Measurements from ENCODE around the gene AOC3. TPM values are rescaled to one million over a fixed set of nuclear protein-coding genes. Genes with fewer than 3 reads are reported as not detected.

The AOC3 gene
- total and polyA plus RNA-seq, 2 of the 13 experiments (the other 11 are each of a cell fraction or from before 2014, with no cell fraction given), result 8.7 to 51.7 TPM

DNA sequence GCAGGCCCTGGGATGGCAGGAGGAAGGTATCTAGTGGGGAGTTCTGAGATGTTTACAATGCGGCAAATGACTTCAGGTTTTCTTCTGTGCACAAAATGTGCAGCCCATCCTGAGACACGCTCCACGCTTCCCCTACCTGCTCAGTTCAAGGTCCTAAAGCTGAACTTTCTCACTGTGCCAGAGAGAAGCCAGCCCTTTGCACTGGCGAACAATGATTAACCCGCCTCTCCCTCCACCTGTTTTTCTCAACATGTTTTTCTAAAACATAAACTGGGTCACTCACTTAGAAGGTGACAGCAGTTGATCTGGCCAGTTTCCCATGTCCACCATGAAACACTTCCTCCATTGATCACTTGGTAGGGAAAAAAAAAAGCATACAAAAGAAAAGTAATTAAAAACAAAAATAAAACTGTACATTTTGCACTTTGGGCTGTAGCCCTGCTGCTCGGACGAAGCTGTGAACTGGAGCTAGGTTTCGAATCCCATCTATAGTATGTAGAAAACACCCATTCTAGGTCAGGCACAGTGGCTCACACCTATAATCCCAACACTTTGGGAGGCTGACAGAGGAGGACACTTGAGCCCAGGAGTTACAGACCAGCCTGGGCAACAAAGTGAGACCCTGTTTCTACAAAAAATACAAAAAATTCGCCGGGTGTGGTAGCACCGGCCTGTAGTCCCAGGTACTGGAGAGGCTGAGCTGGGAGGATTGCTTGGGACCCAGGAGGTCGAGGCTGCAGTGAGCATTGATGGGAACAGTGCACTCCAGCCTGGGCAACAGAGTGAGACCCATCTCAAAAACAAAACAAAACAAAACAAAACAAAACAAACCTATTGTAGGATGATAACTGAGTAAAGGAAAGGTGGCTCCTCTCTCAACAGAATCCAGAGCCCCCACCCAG, 43.5 kb downstream of the AOC3 start:
- peak overlapping the region; percentile 64 for H3K9ac ChIP-seq (ENCODE audit: insufficient read depth, low read depth, low read length)
- H3K27me3 ChIP-seq (ENCODE audit: control insufficient read depth in 1 of 2, insufficient read depth in 2 of 2, low read length in 2 of 2), result no peaks in the 10 kb centered on the region
- no peaks in the 10 kb centered on the region for H3K9me3 ChIP-seq (ENCODE audit: low read length)
- H4K20me1 ChIP-seq (ENCODE audit: insufficient read depth, low read length), result no peaks in the 10 kb centered on the region
- peaks cover 95% of the 10 kb centered on the region for H3K4me1 ChIP-seq (ENCODE audit: insufficient read depth, low read length)
- peak; percentile 93 for FAIRE-seq
- H3K4me3 ChIP-seq (replicated peaks in 1 of 3; ENCODE audit: insufficient read depth in 1 of 3, low read depth in 2 of 3, low read length in 3 of 3), result peak overlapping the region; percentile 9 to 57 (median 22); a peak in 5 of 6 replicates
- H2AFZ ChIP-seq (ENCODE audit: low read length), result no peak overlapping the region
- H3K4me2 ChIP-seq (ENCODE audit: low read depth, low read length), result peak overlapping the region; percentile 84
- no peaks in the 10 kb centered on the region for H3K79me2 ChIP-seq (ENCODE audit: insufficient read depth, low read length)
- ChIA-PET CTCF (ENCODE audit: low intra/inter-chr PET ratio, low total read pairs) (no interaction called here), POLR2A (interaction anchor here (0.9 to 3.6 kb wide), 19 partner anchors 8 to 473 kb away, joined by 3 to 32 read pairs (median 4); partner anchors contain the start of genes BECN1, PSMC3IP and RPL27)
- peak; percentile 79 for DNase-seq (ENCODE audit: low spot score)
- ATAC-seq, result peak; percentile 80
- H3K36me3 ChIP-seq (replicated peaks in 1 of 2; ENCODE audit: control insufficient read depth in 1 of 2, insufficient read depth in 2 of 2, low read length in 2 of 2), result no peaks in the 10 kb centered on the region
- in situ Hi-C loops (cut with HindIII; ENCODE audit: extremely low pct_ligation_motif_present, low pct_unique_long_range_greater_than_20kb), result no loop called here
- intact Hi-C loops (cut with micrococcal nuclease; ENCODE audit: unreplicated experiment), result no loop called here
- WGBS (ENCODE audit: low lambda C conversion rate), result 3% methylated on average over 12 of the region's 12 CpGs
- H3K27ac ChIP-seq (ENCODE audit: extremely low read length, insufficient read depth, low read length), result peak overlapping the region; percentile 85
- BruUV-seq (replicated peaks), result no TSS peak
- no peak for TF ChIP-seq THAP7 (CRISPR knock-in tag; IDR thresholded peaks at IDR 0.05)
- TF ChIP-seq MBD4 (IDR thresholded peaks at IDR 0.05; ENCODE audit: borderline replicate concordance, low read length), result no peak
- no peak for TF ChIP-seq ZNF879 (CRISPR knock-in tag; IDR thresholded peaks at IDR 0.05)
- no peak for TF ChIP-seq ZNF34 (CRISPR knock-in tag; IDR thresholded peaks at IDR 0.05; ENCODE audit: borderline replicate concordance)
- no peak for TF ChIP-seq ZNF776 (CRISPR knock-in tag; IDR thresholded peaks at IDR 0.05)
- no peak for TF ChIP-seq ZNF616 (CRISPR knock-in tag; IDR thresholded peaks at IDR 0.05; ENCODE audit: low read depth)
- peak; percentile 48; the same call in 1 of the 2 replicates for TF ChIP-seq ZFP91 (CRISPR knock-in tag; IDR thresholded peaks at IDR 0.05; ENCODE audit: borderline replicate concordance)
- no peak for TF ChIP-seq ZNF30 (CRISPR knock-in tag; IDR thresholded peaks at IDR 0.05)
- TF ChIP-seq, protein P1, sequence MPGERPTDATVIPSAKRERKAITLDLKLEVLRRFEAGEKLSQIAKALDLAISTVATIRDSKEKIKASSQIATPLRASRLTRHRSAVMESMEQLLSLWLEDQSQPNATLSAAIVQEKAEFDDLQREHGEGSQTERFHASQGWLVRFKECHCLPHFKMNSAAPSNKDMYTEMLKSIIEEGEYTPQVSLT (CRISPR knock-in tag; IDR thresholded peaks at IDR 0.05; ENCODE audit: borderline replicate concordance, low read depth), result no peak
- no peak for TF ChIP-seq HNRNPH1 (optimal IDR thresholded peaks at IDR 0.05; ENCODE audit: low read depth, low read length)
- no peak for TF ChIP-seq MZF1 (CRISPR knock-in tag; IDR thresholded peaks at IDR 0.05; ENCODE audit: borderline replicate concordance)
- TF ChIP-seq KLF11 (CRISPR knock-in tag; IDR thresholded peaks at IDR 0.05), result no peak; the same call in 1 of the 2 replicates
- TF ChIP-seq RFX3 (CRISPR knock-in tag; IDR thresholded peaks at IDR 0.05), result no peak
- TF ChIP-seq, protein P2, sequence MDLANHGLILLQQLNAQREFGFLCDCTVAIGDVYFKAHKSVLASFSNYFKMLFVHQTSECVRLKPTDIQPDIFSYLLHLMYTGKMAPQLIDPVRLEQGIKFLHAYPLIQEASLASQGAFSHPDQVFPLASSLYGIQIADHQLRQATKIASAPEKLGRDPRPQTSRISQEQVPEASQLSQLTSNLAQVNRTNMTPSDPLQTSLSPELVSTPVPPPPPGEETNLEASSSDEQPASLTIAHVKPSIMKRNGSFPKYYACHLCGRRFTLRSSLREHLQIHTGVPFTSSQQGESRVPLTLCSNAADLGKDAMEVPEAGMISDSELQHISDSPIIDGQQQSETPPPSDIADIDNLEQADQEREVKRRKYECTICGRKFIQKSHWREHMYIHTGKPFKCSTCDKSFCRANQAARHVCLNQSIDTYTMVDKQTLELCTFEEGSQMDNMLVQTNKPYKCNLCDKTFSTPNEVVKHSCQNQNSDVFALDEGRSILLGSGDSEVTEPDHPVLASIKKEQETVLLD (CRISPR knock-in tag; IDR thresholded peaks at IDR 0.05; ENCODE audit: low read depth), result no peak
- TF ChIP-seq, protein P3, sequence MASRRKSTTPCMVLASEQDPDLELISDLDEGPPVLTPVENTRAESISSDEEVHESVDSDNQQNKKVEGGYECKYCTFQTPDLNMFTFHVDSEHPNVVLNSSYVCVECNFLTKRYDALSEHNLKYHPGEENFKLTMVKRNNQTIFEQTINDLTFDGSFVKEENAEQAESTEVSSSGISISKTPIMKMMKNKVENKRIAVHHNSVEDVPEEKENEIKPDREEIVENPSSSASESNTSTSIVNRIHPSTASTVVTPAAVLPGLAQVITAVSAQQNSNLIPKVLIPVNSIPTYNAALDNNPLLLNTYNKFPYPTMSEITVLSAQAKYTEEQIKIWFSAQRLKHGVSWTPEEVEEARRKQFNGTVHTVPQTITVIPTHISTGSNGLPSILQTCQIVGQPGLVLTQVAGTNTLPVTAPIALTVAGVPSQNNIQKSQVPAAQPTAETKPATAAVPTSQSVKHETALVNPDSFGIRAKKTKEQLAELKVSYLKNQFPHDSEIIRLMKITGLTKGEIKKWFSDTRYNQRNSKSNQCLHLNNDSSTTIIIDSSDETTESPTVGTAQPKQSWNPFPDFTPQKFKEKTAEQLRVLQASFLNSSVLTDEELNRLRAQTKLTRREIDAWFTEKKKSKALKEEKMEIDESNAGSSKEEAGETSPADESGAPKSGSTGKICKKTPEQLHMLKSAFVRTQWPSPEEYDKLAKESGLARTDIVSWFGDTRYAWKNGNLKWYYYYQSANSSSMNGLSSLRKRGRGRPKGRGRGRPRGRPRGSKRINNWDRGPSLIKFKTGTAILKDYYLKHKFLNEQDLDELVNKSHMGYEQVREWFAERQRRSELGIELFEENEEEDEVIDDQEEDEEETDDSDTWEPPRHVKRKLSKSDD (CRISPR knock-in tag; IDR thresholded peaks at IDR 0.05; ENCODE audit: low read depth), result peak; percentile 83; the same call in 1 of the 2 replicates
- TF ChIP-seq ZNF850 (CRISPR knock-in tag; conservative IDR thresholded peaks at IDR 0.05), result no peak

Measured in HepG2 (cell line).